Epithelial cell of esophagus (primary cell): ENCODE measurements around the gene SFMBT2.

Experiments
- DNase-seq: peaks from one replicate; pipeline ENCODE4 v3.0.0; 2010; ENCODE audit warnings: low read depth
- H3K4me3 ChIP-seq: 2 replicates; pipeline ENCODE4 v1.5.1; 2011; ENCODE audit warnings: mild to moderate bottlenecking, low read length, control low read depth
- CTCF ChIP-seq: IDR thresholded peaks from 2 replicates; pipeline ENCODE4 v1.5.1; 2011; ENCODE audit warnings: low read depth, mild to moderate bottlenecking, low read length, control low read depth, inconsistent platforms; ENCODE audit not compliant: insufficient read depth; ENCODE audit errors: missing control alignments

Gene SFMBT2

GRCh38 chr10:7410862-7411670, at the start of gene SFMBT2:
TSS of gene SFMBT2 (minus strand) at chr10:7411034. CDS start at chr10:7381898, 29,136 bp downstream.
- peak; percentile 49 for DNase-seq
- peak; percentile 11 for TF ChIP-seq CTCF
- peak within 1 kb of the TSS; percentile 42 for H3K4me3 ChIP-seq

- TF ChIP-seq CTCF = no peak
- DNase-seq = no peak
- H3K4me3 ChIP-seq = no peak overlapping the region
These were observed 49.2 kb upstream of the SFMBT2 start for GRCh38 chr10:7460006-7460405.

GRCh38 chr10:7458556-7458955, 47.7 kb upstream of the SFMBT2 start:
- TF ChIP-seq CTCF = no peak
- peak; percentile 2 for DNase-seq
- no peak overlapping the region for H3K4me3 ChIP-seq

- no peak for TF ChIP-seq CTCF
- H3K4me3 ChIP-seq = no peak overlapping the region
- no peak for DNase-seq
These were observed 46.9 kb upstream of the SFMBT2 start for GRCh38 chr10:7457478-7458316.

GRCh38 chr10:7449063-7449695, 38.3 kb upstream of the SFMBT2 start:
- no peak overlapping the region for H3K4me3 ChIP-seq
- TF ChIP-seq CTCF = no peak
- DNase-seq = peak; percentile 3

GRCh38 chr10:7445474-7446185, 34.8 kb upstream of the SFMBT2 start:
- no peak for DNase-seq
- H3K4me3 ChIP-seq = no peak overlapping the region
- TF ChIP-seq CTCF = no peak
